K562 (cell line): ENCODE measurements around the gene FAM193A. TPM values are rescaled to one million over a fixed set of nuclear protein-coding genes. Genes with fewer than 3 reads are reported as not detected.
A peak's percentile ranks its signal among the peaks of the same experiment; 100 is the strongest.

Experiments used
- ARID4B ChIP-seq: sonication (generic); formaldehyde crosslinking; IDR thresholded peaks from 2 replicates; pipeline ENCODE4 v1.8.0; 2022; ENCODE audit warnings: mild to moderate bottlenecking, missing genetic modification reagents
- CAMTA2 ChIP-seq: fragments of 250-450 bp; sonication (Bioruptor Pico); conservative IDR thresholded peaks from 2 replicates; pipeline ENCODE4 v1.5.1; 2022
- CCNT2 ChIP-seq: IDR thresholded peaks from 2 replicates; pipeline ENCODE4 v1.6.1; 2011; ENCODE audit warnings: borderline replicate concordance, low read depth, mild to moderate bottlenecking, moderate library complexity, mixed read lengths, low read length; ENCODE audit not compliant: insufficient read length; ENCODE audit errors: extremely low read depth
- DLX4 ChIP-seq: fragments of 250-450 bp; sonication (Bioruptor Pico); IDR thresholded peaks from 2 replicates; pipeline ENCODE4 v1.6.1; 2021; ENCODE audit warnings: mild to moderate bottlenecking
- EGR1 ChIP-seq: fragments of 450-650 bp; conservative IDR thresholded peaks from 2 replicates; pipeline ENCODE4 v1.6.1; 2017; ENCODE audit warnings: mild to moderate bottlenecking
- HBP1 ChIP-seq: fragments of 450-650 bp; formaldehyde crosslinking; IDR thresholded peaks from 2 replicates; pipeline ENCODE4 v1.4.0; 2022; ENCODE audit warnings: missing genetic modification characterization
- HNRNPUL1 ChIP-seq: fragments of 200-400 bp; formaldehyde crosslinking; IDR thresholded peaks from 2 replicates; pipeline ENCODE4 v1.6.1; 2017; ENCODE audit warnings: low read length
- MBD1 ChIP-seq: fragments of 250-450 bp; sonication (Bioruptor Pico); IDR thresholded peaks from 2 replicates; pipeline ENCODE4 v1.8.0; 2022; ENCODE audit warnings: inconsistent platforms
- MCM3 ChIP-seq: fragments of 450-650 bp; IDR thresholded peaks from 2 replicates; pipeline ENCODE4 v1.6.1; 2016
- MLLT1 ChIP-seq, 2 experiments: fragments of 450-650 bp; IDR thresholded peaks; 2 replicates each; pipeline ENCODE4 v1.6.1; 2016
- RBM22 ChIP-seq: fragments of 200-400 bp; formaldehyde crosslinking; IDR thresholded peaks from 2 replicates; pipeline ENCODE4 v1.6.1; 2018; ENCODE audit warnings: low read length, low read depth; ENCODE audit not compliant: poor library complexity, severe bottlenecking
- SAFB ChIP-seq: fragments of 200-400 bp; formaldehyde crosslinking; IDR thresholded peaks from 2 replicates; pipeline ENCODE4 v1.6.1; 2017; ENCODE audit warnings: low read depth, low read length, borderline replicate concordance
- U2AF2 ChIP-seq: fragments of 200-400 bp; formaldehyde crosslinking; optimal IDR thresholded peaks from 2 replicates; pipeline ENCODE3; 2017; ENCODE audit warnings: low read depth, mild to moderate bottlenecking, low read length
- VEZF1 ChIP-seq: fragments of 200-800 bp; sonication (Bioruptor generic); IDR thresholded peaks from 2 replicates; pipeline ENCODE4 v1.6.1; 2017; ENCODE audit warnings: missing genetic modification characterization, missing compliant biosample characterization
- ZNF197 ChIP-seq: fragments of 200-800 bp; sonication (Bioruptor generic); IDR thresholded peaks from 2 replicates; pipeline ENCODE4 v1.6.1; 2016; ENCODE audit warnings: low read depth, missing genetic modification characterization, missing compliant biosample characterization
- ZNF324 ChIP-seq: fragments of 250-450 bp; sonication (Bioruptor Pico); IDR thresholded peaks from 2 replicates; pipeline ENCODE4 v1.4.0; 2020; ENCODE audit warnings: mild to moderate bottlenecking
- polyA plus RNA-seq, 8 experiments: library from polyadenylated mRNA; depleted of rRNA in 4 of 8; stranded (reverse) in 5 of 8; unstranded in 3 of 8; fragments of >200 nt; fragmentation: Nextera tagmentation in 2 of 8; fragmentation: Illumina TruSeq in 1 of 8; extraction: Ambion mirVana in 2 of 8; extraction: Trizol in 1 of 8; gene quantifications; 2 replicates each; pipeline versions ENCODE4 v1.2.1 to v1.2.3, GENCODE V29; 2011 to 2014; ENCODE audit warnings: inconsistent platforms in 1 of 8, missing spikeins in 1 of 8
- total RNA-seq, 7 experiments: library from RNA; depleted of rRNA in 6 of 7; stranded (reverse); fragments of >200 nt in 6 of 7; fragmentation: Illumina TruSeq in 2 of 7; extraction: Trizol in 2 of 7; gene quantifications; 2 replicates each; pipeline versions ENCODE4 v1.2.1 to v1.2.3, GENCODE V29; 2011 to 2021; ENCODE audit warnings: low replicate concordance in 1 of 7

Gene FAM193A
- total and polyA plus RNA-seq, 9 of the 15 experiments (the other 6 are each of a cell fraction or from before 2014, with no cell fraction given) = 0.46 to 24.6 (median 9.6) TPM

- peak; percentile 77 for TF ChIP-seq ARID4B (CRISPR knock-in tag)
- TF ChIP-seq ZNF197 (CRISPR knock-in tag) = no peak
- TF ChIP-seq CAMTA2 (CRISPR knock-in tag) = no peak
- no peak for TF ChIP-seq DLX4
- TF ChIP-seq MBD1 = no peak
- TF ChIP-seq MLLT1 (IDR thresholded peaks at IDR 0.05) = no peak
- no peak for TF ChIP-seq HBP1 (CRISPR knock-in tag)
- no peak for TF ChIP-seq SAFB
- no peak for TF ChIP-seq HNRNPUL1
- TF ChIP-seq EGR1 = no peak
- TF ChIP-seq U2AF2 = no peak
- no peak for TF ChIP-seq MCM3
- no peak for TF ChIP-seq CCNT2
- TF ChIP-seq RBM22 = no peak
- no peak for TF ChIP-seq ZNF324 (CRISPR knock-in tag)
- TF ChIP-seq VEZF1 = no peak
Observed at GRCh38 chr4:2535376-2536192, 863 bp upstream of the FAM193A start (continued).
